GM12878 (cell line): ENCODE data around the gene SFT2D3. TPM values are rescaled to one million over a fixed set of nuclear protein-coding genes. Genes with fewer than 3 reads are reported as not detected.

ENCODE experiments used
- ATAC-seq: fragments of 200-7000 bp; cut with Tn5 transposase; 3 replicates; pipeline ENCODE4 v1.9.1; 2020; ENCODE audit warnings: mild to moderate bottlenecking, moderate library complexity
- BruUV-seq: library from RNA; stranded (reverse); fragments of 400-500 nt; replicated peaks from 2 replicates; lab custom pipeline; 2021; lab: Mats Ljungman, UMichigan
- CTCF ChIA-PET: fragments of 300-600 bp; sonication (Branson Sonifier 250); formaldehyde crosslinking; extraction: SDS; loops from one replicate; lab custom pipeline; 2021; ENCODE audit warnings: inconsistent platforms; lab: Yijun Ruan, JAX
- POLR2A ChIA-PET: fragments of 350-600 bp; formaldehyde crosslinking; extraction: SDS; loops from one replicate; lab custom pipeline; 2021; ENCODE audit warnings: inconsistent platforms; lab: Charles Lee
- RAD21 ChIA-PET: fragments of 300-600 bp; sonication (Branson Sonifier 250); formaldehyde crosslinking; loops from one replicate; lab custom pipeline; 2023; ENCODE audit warnings: antibody characterized with exemption; ENCODE audit not compliant: unreplicated experiment; lab: Charles Lee
- SMC1A ChIA-PET: fragments of 300-600 bp; sonication (Branson Sonifier 250); formaldehyde crosslinking; loops from one replicate; lab custom pipeline; 2023; ENCODE audit not compliant: unreplicated experiment, uncharacterized antibody; lab: Charles Lee
- DNase-seq: peaks from one replicate; pipeline ENCODE4 v3.0.0-alpha.2; 2011; ENCODE audit warnings: low read depth, low spot score
- FAIRE-seq: peaks from 3 replicates; lab custom pipeline; 2011; peaks lifted over from hg19 to GRCh38; lab: Jason Lieb, UNC
- H2AFZ ChIP-seq: 2 replicates; pipeline ENCODE4 v1.6.0; 2011; ENCODE audit warnings: low read depth, low read length, control low read depth; ENCODE audit not compliant: control insufficient read depth
- H3K27ac ChIP-seq: 2 replicates; pipeline ENCODE4 v1.5.1; 2011; ENCODE audit warnings: control low read depth; ENCODE audit not compliant: control insufficient read depth, insufficient read depth
- H3K27me3 ChIP-seq, 2 experiments: replicated peaks in 1 of 2; 2 replicates each; pipeline versions ENCODE4 v1.6.0 to v1.6.1; 2011; ENCODE audit warnings: low read length in 1 of 2; ENCODE audit not compliant: control insufficient read depth in 2 of 2, insufficient read depth in 2 of 2
- H3K36me3 ChIP-seq, 2 experiments: 2 replicates each; pipeline ENCODE4 v1.5.1; 2011; ENCODE audit warnings: low read length in 1 of 2; ENCODE audit not compliant: control insufficient read depth in 2 of 2, insufficient read depth in 2 of 2
- H3K4me1 ChIP-seq: 2 replicates; pipeline ENCODE4 v1.6.1; 2011; ENCODE audit warnings: mild to moderate bottlenecking, low read length, moderate library complexity, mixed read lengths; ENCODE audit not compliant: control insufficient read depth, insufficient read depth
- H3K4me2 ChIP-seq: 2 replicates; pipeline ENCODE4 v1.6.0; 2011; ENCODE audit warnings: control low read depth; ENCODE audit not compliant: control insufficient read depth, insufficient read depth
- H3K4me3 ChIP-seq: fragments of 200-600 bp; sonication (generic); 2 replicates; pipeline ENCODE4 v1.5.1; 2016
- H3K79me2 ChIP-seq: 2 replicates; pipeline ENCODE4 v1.6.0; 2011; ENCODE audit warnings: low read length; ENCODE audit not compliant: control insufficient read depth, insufficient read depth
- H3K9ac ChIP-seq: 2 replicates; pipeline ENCODE4 v1.8.0; 2011; ENCODE audit warnings: low read length, control low read depth, mixed read lengths; ENCODE audit not compliant: control insufficient read depth, insufficient read depth
- H3K9me3 ChIP-seq: replicated peaks from 3 replicates; pipeline ENCODE4 v1.5.1; 2011; ENCODE audit warnings: mild to moderate bottlenecking, low read length; ENCODE audit not compliant: control insufficient read depth, insufficient read depth
- H4K20me1 ChIP-seq: 2 replicates; pipeline ENCODE4 v1.6.0; 2011; ENCODE audit not compliant: control insufficient read depth, insufficient read depth
- ASH2L ChIP-seq: fragments of 300-600, 200-600 bp; sonication (generic); IDR thresholded peaks from 2 replicates; pipeline ENCODE4 v1.6.1; 2017; ENCODE audit warnings: low read depth, mild to moderate bottlenecking, borderline replicate concordance
- ATF2 ChIP-seq: IDR thresholded peaks from 2 replicates; pipeline ENCODE4 v1.6.1; 2012; ENCODE audit warnings: low read length, inconsistent platforms
- ATF7 ChIP-seq: fragments of 450-650 bp; IDR thresholded peaks from 2 replicates; pipeline ENCODE4 v1.6.1; 2016; ENCODE audit warnings: low read depth, mild to moderate bottlenecking
- BACH1 ChIP-seq: fragments of 450-650 bp; IDR thresholded peaks from 2 replicates; pipeline ENCODE4 v1.6.1; 2017; ENCODE audit warnings: mild to moderate bottlenecking, borderline replicate concordance
- CBX5 ChIP-seq: sonication (generic); IDR thresholded peaks from 2 replicates; pipeline ENCODE4 v1.6.1; 2016; ENCODE audit warnings: low read depth, moderate library complexity, mild to moderate bottlenecking, inconsistent platforms
- CTCF ChIP-seq, 3 experiments: IDR thresholded peaks in 2 of 3; conservative IDR thresholded peaks in 1 of 3; 2 replicates each; pipeline ENCODE4 v1.5.1; 2011; ENCODE audit warnings: low read depth in 3 of 3, low read length in 3 of 3, mild to moderate bottlenecking in 3 of 3, control low read depth in 2 of 3, moderate library complexity in 2 of 3, inconsistent platforms in 1 of 3, mixed read lengths in 1 of 3; ENCODE audit not compliant: control insufficient read depth in 2 of 3, insufficient read depth in 1 of 3; ENCODE audit errors: extremely low read depth in 1 of 3
- FOXM1 ChIP-seq: IDR thresholded peaks from 2 replicates; pipeline ENCODE4 v1.6.1; 2012; ENCODE audit warnings: low read depth, mild to moderate bottlenecking, inconsistent platforms, low read length, moderate library complexity
- MTA2 ChIP-seq: fragments of 450-650 bp; IDR thresholded peaks from 2 replicates; pipeline ENCODE4 v1.6.1; 2016; ENCODE audit warnings: low read depth, mild to moderate bottlenecking, moderate library complexity
- NFYB ChIP-seq: IDR thresholded peaks from 2 replicates; pipeline ENCODE4 v1.6.1; 2011; ENCODE audit warnings: low read depth, mild to moderate bottlenecking, low read length, improper control_type of control experiment, moderate library complexity; ENCODE audit not compliant: insufficient read depth
- PML ChIP-seq: IDR thresholded peaks from 2 replicates; pipeline ENCODE4 v1.6.1; 2012; ENCODE audit warnings: low read length, inconsistent platforms
- SKIL ChIP-seq: fragments of 450-650 bp; IDR thresholded peaks from 2 replicates; pipeline ENCODE4 v1.6.1; 2017; ENCODE audit warnings: mild to moderate bottlenecking, low read depth, inconsistent platforms; ENCODE audit not compliant: poor library complexity, severe bottlenecking
- SMAD1 ChIP-seq: fragments of 450-650 bp; IDR thresholded peaks from 2 replicates; pipeline ENCODE4 v1.6.1; 2018; ENCODE audit warnings: mild to moderate bottlenecking, low read depth; ENCODE audit not compliant: partially characterized antibody
- SP1 ChIP-seq: IDR thresholded peaks from one replicate; pipeline ENCODE4 v1.6.1; 2011; ENCODE audit warnings: low read depth, low read length
- SUZ12 ChIP-seq: fragments of 200-600 bp; sonication (generic); IDR thresholded peaks from one replicate; pipeline ENCODE4 v1.6.1; 2018; ENCODE audit warnings: antibody characterized with exemption, mild to moderate bottlenecking; ENCODE audit not compliant: unreplicated experiment
- TAF1 ChIP-seq: IDR thresholded peaks from 2 replicates; pipeline ENCODE4 v1.6.1; 2011; ENCODE audit warnings: mild to moderate bottlenecking, low read depth, low read length, borderline replicate concordance
- YY1 ChIP-seq: IDR thresholded peaks from 2 replicates; pipeline ENCODE4 v1.6.1; 2011; ENCODE audit warnings: low read depth, mild to moderate bottlenecking, low read length
- WGBS: methylation state at CpG from one replicate; pipeline ENCODE4 v1.1.6; 2016; ENCODE audit warnings: low lambda C conversion rate; ENCODE audit not compliant: insufficient replicate concordance, insufficient coverage; ENCODE audit errors: missing lambda C conversion rate; 5-methylcytosine and 5-hydroxymethylcytosine counted together
- in situ Hi-C: fragments of 300-500 bp; cut with MboI; formaldehyde crosslinking; loops from 9 replicates; pipeline ENCODE4 v1.14.3; 2018; ENCODE audit warnings: mixed read lengths
- intact Hi-C: fragments of 100-400 bp; cut with micrococcal nuclease; formaldehyde crosslinking; loops from one replicate; pipeline ENCODE4 v1.14.2; 2022; ENCODE audit not compliant: unreplicated experiment
- polyA plus RNA-seq, 11 experiments: library from polyadenylated mRNA; depleted of rRNA in 4 of 11; unstranded in 6 of 11; stranded (reverse) in 5 of 11; fragments of >200 nt; fragmentation: Nextera tagmentation in 4 of 11; fragmentation: Illumina TruSeq in 1 of 11; extraction: Ambion mirVana in 4 of 11; extraction: Trizol in 1 of 11; gene quantifications; 1 replicate in 1 of 11; 2 replicates in 10 of 11; pipeline versions ENCODE4 v1.2.1 to v1.2.3, GENCODE V29; 2011 to 2016; ENCODE audit warnings: inconsistent platforms in 2 of 11, missing spikeins in 2 of 11, low read depth in 1 of 11
- total RNA-seq, 4 experiments: library from RNA; depleted of rRNA in 3 of 4; stranded (reverse); fragments of >200 nt in 3 of 4; fragmentation: Illumina TruSeq in 1 of 4; extraction: Trizol in 1 of 4; gene quantifications; 2 replicates each; pipeline versions ENCODE4 v1.2.1 to v1.2.3, GENCODE V29; 2013 to 2021

SFT2D3 gene
- total and polyA plus RNA-seq, 10 of the 15 experiments (the other 5 are each of a cell fraction or from before 2014, with no cell fraction given) = 4.2 to 8.4 (median 6.6) TPM; not detected in 4

- Histone ChIP-seq H3K9ac (no peak overlapping the region), H3K36me3 (peaks cover 0 to 3% of the 10 kb centered on the region in 2 experiments; a peak in 2 of 4 replicates), H3K79me2 (no peaks in the 10 kb centered on the region), H2AFZ (no peak overlapping the region), H3K27me3 (no peaks in the 10 kb centered on the region), H3K9me3 (no peaks in the 10 kb centered on the region), H3K4me3 (no peak overlapping the region), H3K27ac (no peak overlapping the region; the same call in 1 of the 2 replicates), H3K4me1 (0 out of 2 replicates have a peak, but pooled peaks cover 3% of the 10 kb centered on the region), H4K20me1 (no peaks in the 10 kb centered on the region), H3K4me2 (no peak overlapping the region)
- CTCF ChIA-PET = interaction anchor here (0.7 to 1.7 kb wide), 2 partner anchors 14 to 33 kb away, joined by 3 to 4 read pairs; no protein-coding TSS in a partner anchor
- POLR2A ChIA-PET = interaction anchor here (1.3 to 1.7 kb wide), 4 partner anchors 14 to 72 kb away, joined by 3 to 8 read pairs (median 4); partner anchors contain the start of gene SFT2D3
- in situ Hi-C loops (no loop called here), intact Hi-C loops (no loop called here)
- SMC1A ChIA-PET = interaction anchor here (0.8 to 2.5 kb wide), 6 partner anchors 12 to 72 kb away, joined by 3 to 15 read pairs (median 4); no protein-coding TSS in a partner anchor
- BruUV-seq = no TSS peak
- WGBS = 96% methylated on average over 3 of the region's 3 CpGs
- DNase-seq = no peak
- RAD21 ChIA-PET = interaction anchor here (1.0 to 3.9 kb wide), 2 partner anchors 15 to 33 kb away, joined by 4 to 21 read pairs; partner anchors contain the start of gene SFT2D3
- FAIRE-seq = no peak
- ATAC-seq = peak; percentile 74
- TF ChIP-seq CBX5 = no peak
- TF ChIP-seq BACH1 = no peak
- no peak for TF ChIP-seq FOXM1
- TF ChIP-seq NFYB = no peak
- TF ChIP-seq ATF7 = 0 out of 2 replicates have a peak, but pooled peaks have one; percentile 18
- peak; percentile 55 for TF ChIP-seq MTA2
- TF ChIP-seq PML = no peak
- TF ChIP-seq SMAD1 = no peak
- TF ChIP-seq SUZ12 = no peak
- TF ChIP-seq SP1 = no peak
- TF ChIP-seq YY1 = no peak
- peak; percentile 25 for TF ChIP-seq SKIL
- TF ChIP-seq ASH2L = no peak
- TF ChIP-seq ATF2 = no peak
- no peak for TF ChIP-seq CTCF (IDR thresholded peaks at IDR 0.05 in 2 of 3, conservative IDR thresholded peaks at IDR 0.05 in 1 of 3; ENCODE audit: control insufficient read depth in 2 of 3, extremely low read depth in 1 of 3, insufficient read depth in 1 of 3, low read depth in 3 of 3, low read length in 3 of 3)
- TF ChIP-seq TAF1 = no peak
Measured at GRCh38 chr2:127735537-127736399, 34.5 kb downstream of the SFT2D3 start.
